Stomach (tissue), 4 donors: ENCODE results near the gene LIMS4.
"Not testable (repeated sequence)": the region's sequence is repeated elsewhere in the genome, so short reads cannot be mapped to it uniquely, and the experiment has no call there.

ENCODE experiments used
- CTCF ChIP-seq, 7 experiments: fragments of 450-650 bp in 4 of 7; fragments of 200-600 bp in 3 of 7; sonication (generic) in 3 of 7; IDR thresholded peaks; one replicate each; pipeline ENCODE4 v1.5.1; 2016 to 2019; ENCODE audit warnings: antibody characterized with exemption in 7 of 7, control low read depth in 2 of 7, mild to moderate bottlenecking in 1 of 7
- POLR2A ChIP-seq, 4 donors: fragments of 450-650 bp; IDR thresholded peaks; one replicate each; pipeline ENCODE4 v1.6.1; 2016; ENCODE audit warnings: antibody characterized with exemption in 4 of 4, control low read depth in 2 of 4, mild to moderate bottlenecking in 1 of 4, moderate library complexity in 1 of 4
- POLR2AphosphoS5 ChIP-seq, 3 donors: sonication (generic); formaldehyde crosslinking; IDR thresholded peaks; one replicate each; pipeline ENCODE4 v1.6.1; 2016; ENCODE audit warnings: antibody characterized with exemption in 3 of 3

DNA sequence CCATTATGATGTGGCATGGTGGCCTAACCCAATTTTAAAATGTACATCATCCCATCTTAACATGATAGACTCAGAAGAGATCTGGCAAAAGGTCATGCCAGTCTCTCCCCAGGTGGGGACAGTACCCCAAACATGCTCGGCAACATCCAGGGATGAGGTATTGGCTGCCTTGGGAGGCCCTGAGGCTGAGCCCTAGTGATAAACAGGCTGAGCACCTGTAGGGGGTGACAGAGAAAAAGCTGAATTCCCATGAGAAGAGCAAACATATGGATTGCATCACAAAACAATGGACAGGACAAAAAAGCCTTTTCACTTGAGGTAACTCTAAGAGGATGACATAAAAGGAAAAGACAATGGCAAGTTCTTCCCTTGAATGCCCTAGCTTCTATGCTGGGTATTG, 65.5 kb downstream of the LIMS4 start:
- TF ChIP-seq POLR2A, CTCF, POLR2AphosphoS5 (IDR thresholded peaks at IDR 0.05): not testable (repeated sequence)
